Activated effector memory CD4-positive, alpha-beta T cell treated with anti-CD3 and anti-CD28 coated beads, Interleukin-2, amount 50 U/mL, for 16 hours (primary cell): ENCODE data around the gene RPS21.

Source experiments
- DNase-seq: peaks from one replicate; pipeline ENCODE4 v3.0.0-alpha.2; 2020

The RPS21 gene

DNA sequence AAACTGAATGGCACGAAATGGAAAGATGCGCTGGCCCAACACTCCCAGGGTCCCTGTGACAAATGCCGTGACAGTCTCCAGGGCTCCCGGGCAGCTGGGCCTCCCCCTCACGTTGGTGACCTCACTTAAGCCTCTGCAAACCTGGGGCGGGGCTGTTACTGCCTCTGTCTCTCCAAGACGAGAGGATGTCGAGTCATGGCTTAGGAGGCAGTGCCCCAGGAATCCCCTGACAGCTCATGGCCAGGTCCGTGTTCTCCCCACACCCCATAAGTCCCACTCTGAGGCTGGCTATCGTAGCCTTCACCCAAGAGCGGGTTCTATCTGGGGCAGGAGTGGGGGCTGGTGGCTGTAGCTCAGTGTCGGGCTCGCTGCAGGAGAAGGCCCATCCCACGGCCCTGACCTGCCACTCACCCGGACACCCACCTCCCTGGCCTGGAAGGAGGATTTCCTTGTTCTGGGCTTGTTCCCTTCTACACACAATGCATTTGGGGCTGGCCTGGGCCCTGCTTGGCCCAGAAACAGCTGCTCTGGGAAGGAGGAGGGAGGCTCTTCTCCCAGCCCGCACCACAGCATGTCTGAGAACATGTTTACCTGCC is 5.6 kb upstream of the RPS21 start:
- DNase-seq, result no peak

DNA sequence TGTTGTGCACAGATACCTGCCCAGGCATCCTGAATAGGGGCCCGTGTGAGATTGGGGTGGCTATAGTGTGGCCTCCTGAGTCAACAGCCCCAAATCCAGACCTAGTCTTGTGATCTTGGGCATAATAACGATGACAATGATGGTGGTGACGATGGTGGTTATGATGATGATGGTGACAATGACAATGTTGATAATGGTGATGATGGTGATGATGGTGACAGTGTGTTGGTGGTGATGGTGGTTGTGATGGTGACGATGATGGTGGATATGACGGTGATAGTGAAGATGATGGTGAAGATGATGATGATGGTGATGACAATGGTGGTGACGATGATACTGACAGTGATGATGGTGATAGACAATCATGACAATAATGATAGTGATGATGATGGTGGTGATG is 5.1 kb upstream of the RPS21 start:
- DNase-seq, result no peak

DNA sequence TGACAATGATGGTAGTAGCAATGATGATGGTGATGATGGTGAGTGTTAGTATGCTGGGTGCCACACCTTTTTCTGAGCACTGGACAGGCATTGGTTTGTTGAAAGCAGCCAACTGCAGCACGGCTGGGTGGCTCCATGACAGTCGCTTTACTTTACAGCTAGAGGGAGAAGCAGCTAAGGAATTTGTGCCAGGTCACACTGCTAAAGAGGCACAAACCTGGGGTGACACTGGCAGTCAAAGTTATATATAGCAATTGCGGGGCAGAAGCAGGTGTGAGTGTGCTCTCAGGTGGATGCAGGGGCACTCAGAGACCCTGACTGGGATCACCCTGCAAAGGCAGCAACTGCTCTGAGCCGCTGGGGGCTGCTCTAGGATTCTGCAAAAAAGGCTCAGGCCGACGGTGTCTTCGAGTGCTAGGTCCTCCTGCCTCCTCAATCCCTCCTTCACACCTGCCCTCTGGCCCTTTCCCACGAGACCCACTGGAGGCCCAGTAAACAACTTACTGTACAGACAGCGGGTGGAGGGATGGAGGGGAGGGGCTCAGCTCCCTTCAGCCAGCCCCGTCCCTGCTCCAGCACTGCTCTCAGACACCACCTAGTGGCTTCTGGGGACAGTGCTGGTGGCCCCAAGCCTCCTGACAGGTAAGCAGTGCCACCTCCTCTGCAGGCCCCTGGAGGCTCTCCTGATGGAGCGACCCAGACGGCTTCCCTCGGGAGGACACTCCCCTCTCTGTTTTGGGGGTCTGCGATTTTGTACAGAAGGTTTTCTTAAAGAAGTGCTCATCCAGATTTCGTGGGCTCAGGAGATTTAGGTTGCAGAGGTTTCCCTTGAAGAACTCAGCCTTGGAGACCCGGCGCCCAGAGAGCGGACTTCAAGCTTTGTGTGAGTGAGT is 4.4 kb upstream of the RPS21 start:
- DNase-seq, result peak; percentile 91

DNA sequence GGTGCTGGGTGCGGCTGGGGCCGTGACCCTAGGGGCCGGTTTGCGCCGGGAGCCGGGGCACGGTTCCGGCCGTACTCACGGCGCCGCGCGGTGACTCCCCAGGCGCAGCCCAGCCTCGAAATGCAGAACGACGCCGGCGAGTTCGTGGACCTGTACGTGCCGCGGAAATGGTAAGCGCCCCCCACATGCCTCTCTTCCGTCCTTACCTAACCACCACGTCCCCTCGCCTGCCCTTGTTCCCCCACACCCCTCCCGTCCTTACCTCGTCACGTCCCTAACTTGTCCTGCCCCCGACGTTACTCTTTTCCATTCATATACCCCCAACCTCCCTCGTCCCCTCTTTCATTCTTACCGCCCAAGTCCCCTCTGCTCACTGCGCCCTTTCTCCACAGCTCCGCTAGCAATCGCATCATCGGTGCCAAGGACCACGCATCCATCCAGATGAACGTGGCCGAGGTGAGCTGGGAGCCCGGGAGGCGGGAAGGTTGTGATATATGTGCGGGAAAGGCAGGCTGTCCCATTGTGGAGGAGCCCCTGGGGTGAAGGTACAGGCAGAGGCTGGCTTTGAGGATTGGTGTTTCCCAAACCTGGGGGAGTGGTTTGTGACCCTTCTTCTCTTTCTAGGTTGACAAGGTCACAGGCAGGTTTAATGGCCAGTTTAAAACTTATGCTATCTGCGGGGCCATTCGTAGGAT is 463 bp downstream of the RPS21 start:
- no peak for DNase-seq

DNA sequence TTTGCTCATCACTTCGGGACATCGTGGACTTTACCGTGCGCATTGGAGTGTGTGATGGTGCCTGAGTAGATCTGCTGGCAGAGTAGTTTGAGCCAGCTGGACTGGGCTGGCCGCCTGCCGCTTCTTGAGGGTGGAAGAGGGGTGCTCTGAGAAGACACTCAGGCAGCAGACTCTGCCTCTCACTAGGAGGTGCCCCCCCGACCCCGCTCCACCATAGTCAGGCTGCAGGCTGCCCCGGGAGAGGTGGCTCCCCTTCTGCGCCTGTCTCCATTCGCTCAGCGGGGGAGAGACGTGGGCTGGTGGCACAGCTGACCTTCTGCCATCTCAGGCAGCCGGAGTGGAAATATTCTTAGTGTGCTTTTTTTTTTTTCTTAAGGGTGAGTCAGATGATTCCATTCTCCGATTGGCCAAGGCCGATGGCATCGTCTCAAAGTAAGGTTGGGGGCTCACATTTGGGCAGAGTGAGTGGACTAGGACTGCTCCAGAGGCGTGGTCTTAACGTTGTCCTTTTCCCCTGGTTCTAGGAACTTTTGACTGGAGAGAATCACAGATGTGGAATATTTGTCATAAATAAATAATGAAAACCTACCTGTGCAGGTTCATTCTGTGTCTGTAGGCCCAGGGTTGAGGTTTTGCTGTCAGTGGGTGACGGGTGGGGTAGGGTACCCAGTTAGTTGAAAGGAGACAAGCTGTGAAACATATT is 1.2 kb downstream of the RPS21 start:
- no peak for DNase-seq

DNA sequence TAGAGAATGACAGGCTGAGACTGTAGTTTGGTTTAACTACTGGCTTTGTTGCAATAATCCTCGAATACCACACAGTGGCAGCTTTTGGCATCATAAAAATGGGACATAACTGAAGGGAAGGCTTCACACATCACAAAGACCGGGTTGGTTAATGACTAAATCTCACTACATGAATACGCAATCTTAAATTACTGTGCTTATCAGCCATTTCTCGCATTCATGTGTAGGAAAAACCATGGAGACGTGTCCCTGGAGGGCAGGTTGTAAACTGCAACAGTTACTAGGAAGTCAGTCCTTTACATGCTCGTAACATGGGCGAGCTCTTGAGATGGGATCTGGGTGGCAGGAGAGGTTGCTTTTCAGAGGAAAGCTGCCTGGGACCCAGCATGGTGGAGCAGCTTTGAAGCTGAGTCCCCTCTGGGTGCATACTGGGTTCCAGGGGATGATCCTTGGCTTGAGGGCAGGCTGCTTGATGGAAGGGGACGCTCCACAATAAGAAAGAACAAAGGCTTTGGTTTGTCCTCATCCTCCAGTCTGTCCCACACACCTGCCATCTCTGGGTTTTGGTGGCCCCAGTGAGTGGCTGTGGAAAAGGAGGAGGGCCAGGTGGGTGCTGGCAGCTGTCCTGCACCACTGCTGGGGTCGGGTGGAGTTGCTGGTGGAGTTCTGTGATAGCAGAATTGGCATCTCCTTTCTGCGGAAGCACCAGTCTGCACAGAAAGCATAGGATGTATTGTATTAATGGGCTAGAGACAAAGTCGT is 2.1 kb downstream of the RPS21 start:
- DNase-seq, result no peak

DNA sequence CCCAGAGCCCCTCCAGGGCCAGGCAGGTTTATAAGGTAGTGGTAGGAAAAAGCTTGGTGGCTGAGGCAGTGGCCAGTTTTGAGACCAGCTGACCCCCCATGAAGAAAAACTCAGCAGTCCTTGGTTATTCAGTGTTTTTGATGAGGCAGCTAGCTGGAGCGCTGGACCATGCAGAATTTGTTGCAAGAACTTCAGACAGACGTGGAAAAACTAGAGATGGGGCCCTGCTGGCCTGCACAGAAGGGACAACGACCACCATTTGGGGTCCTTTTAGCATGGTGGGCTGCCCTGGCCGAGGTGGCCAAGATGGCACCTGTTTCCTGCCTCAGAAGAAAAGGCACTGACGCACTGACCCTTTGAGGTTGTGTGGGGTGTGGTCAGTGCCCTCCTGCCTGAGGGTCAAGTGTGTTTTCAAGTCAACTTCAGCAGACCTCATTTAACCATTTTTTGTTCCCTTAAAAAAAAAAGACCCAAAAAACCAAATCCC is 2.7 kb downstream of the RPS21 start:
- DNase-seq, result no peak

DNA sequence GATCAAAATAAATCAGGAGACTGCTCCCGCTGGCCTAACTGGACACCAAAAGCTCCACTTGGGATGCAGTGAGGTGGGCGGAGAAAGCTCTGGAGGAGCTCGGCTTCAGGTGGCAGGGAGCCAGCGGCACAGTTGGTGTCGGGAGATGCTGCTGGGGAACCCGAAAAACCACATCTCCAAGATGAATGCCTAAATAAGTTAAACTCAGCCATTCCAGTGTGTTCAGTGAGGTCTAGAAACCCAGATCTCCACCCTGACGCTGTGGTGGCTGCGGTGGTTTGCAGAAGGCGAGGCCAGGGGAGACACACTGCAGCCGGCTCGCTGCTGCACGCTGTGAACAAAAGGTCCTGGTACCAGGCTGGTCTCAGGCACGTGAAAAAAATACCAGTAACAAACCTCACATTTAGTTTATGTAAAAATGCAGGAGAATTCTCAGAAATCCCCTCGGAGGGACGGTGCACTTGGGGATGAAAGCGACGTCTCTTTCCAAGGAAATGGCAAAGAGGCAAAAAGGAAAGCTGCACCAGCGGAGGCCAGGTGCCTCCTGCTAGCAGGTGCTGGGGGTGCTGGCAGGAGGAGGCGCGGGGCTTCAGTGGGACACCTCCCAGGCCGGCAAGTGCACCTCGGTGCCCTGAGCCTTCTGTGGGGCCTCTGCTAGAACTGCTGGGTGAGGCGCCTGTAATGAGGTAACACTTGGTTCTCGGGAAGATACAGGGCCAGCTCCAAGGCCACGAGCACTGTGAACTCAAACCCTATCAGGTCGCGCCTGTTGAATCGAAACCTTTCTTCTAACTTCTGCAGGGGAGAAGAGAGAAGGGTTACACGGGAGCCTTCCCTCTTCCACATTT is 3.6 kb downstream of the RPS21 start:
- DNase-seq, result no peak

DNA sequence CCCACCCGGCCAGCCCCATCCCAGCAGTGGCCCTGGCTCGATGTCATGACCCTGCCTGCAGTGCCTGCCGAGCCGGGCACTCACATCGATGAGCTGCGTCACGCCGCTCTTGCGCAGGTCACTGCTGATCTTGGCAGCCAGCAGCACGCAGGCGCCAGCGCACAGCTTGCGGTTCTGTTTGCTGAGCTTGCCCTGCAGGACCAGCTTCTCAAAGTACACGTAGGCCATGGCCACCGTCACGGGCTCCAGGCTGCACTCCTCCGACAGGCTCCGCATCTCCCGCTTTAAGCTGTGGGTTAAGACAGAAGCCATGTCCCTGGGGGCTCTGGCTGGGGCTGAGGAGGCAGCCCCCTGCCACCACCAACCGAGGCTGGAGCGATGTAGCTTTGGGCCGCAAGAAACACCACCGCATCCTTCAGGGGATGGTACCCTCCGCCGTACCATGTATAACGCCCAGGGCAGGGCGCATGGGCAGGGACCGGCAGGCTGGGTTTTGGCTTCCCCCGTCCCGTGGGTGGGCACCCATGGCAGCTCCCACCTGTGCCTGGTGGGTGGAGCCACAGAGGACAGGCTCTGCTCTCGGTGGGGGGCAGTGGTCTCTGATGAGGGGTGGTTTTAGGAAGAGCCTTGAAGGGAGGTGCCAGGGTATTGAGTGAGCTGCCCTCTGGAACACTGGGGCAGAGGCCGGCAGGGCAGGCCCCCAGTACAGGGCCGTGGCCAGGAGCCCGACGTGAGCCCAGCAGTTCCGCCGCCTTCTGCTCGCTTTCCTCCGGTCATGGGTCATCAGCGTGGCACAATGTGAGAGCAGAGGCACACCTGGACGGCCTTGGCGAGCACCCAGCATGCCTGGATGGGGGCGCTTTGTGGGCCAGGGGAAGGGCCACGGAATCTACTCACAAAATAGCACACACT is 4.5 kb downstream of the RPS21 start:
- DNase-seq, result no peak

DNA sequence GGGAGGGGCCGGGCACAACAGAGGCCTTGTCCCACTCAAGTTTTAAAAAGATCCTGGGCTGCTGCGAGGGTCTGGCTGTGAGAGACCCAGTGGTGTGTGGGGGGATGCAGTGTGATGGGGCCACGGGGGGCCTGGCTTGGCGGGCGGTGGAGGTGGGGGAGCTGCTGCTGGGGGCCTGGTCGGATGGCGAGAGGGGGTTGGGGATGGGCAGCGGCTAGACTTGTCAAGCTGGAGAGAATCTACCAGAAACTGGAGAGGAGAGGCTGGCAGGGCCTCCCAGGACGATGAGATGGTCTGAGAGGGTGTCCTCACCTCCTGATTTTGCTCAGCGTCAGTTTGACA is 5.1 kb downstream of the RPS21 start:
- no peak for DNase-seq

DNA sequence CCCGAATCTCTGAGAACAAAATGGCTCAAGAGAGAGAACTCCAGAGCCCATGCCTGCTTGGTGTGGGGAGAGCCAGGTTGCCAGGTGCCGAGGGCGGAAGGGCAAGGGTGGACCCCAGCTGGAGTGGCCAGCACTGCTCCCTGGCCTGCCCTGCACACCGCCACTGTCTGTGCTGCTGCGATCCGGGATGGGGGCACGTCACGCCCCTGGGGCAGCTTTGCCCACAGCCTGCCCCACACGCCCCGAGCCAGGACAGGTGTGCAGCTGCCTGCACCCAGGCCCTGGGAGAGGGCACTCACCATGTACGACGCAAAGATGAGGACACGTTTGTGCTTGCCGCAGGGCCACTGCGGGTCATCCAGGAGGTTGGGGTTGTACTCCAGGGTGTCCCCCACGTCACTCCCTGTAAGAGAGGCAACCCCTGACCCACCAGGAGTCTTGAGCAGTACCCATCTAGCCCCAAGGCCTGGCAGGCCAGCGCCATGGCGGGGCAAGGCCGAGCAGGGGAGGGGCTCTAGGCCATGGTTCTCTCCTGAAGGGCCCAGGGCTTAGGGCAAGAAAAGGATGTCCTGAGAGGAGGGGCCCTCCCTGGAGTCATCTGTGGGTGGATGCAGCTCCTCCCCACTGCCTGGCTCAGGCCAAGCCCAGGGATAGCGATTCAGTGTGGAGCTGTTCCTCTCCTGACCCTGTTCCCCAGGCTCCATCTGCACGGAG is 5.9 kb downstream of the RPS21 start:
- no peak for DNase-seq

DNA sequence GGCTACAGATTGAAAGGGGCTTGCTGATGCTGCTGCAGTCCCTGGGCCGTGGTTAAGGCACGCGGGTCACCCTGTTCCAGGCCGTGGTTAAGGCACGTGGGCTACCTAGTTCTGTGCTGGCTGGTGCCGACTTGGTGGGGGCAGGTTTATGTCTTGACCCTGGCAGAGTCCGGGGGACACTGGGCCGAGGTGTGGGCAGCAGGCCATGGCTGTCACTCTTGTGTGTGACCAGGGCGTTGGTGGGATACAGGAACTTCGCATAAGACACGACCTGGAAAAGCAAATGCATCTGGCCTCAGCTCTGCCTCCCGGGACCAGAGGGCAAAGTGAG is 6.4 kb downstream of the RPS21 start:
- DNase-seq, result no peak

DNA sequence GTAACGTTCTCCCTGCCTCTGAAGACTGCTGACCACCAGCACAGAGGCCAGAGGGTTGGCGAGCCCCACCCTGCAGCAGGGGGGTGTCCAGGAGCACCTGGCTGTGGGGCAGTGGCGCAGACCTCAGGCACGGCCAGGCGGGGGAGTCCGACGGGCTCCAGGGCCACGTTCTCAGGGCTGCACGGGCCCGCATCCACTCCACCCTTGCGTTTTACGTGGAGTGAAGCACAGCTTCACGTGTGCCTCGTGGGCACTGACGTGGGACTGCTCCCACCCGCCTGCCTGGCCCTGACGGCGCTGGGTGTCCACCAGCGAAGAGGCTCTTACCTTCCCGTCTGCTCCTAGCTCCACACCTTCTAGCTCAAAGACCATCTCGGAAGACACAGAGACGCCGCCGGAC is 6.9 kb downstream of the RPS21 start:
- no peak for DNase-seq

DNA sequence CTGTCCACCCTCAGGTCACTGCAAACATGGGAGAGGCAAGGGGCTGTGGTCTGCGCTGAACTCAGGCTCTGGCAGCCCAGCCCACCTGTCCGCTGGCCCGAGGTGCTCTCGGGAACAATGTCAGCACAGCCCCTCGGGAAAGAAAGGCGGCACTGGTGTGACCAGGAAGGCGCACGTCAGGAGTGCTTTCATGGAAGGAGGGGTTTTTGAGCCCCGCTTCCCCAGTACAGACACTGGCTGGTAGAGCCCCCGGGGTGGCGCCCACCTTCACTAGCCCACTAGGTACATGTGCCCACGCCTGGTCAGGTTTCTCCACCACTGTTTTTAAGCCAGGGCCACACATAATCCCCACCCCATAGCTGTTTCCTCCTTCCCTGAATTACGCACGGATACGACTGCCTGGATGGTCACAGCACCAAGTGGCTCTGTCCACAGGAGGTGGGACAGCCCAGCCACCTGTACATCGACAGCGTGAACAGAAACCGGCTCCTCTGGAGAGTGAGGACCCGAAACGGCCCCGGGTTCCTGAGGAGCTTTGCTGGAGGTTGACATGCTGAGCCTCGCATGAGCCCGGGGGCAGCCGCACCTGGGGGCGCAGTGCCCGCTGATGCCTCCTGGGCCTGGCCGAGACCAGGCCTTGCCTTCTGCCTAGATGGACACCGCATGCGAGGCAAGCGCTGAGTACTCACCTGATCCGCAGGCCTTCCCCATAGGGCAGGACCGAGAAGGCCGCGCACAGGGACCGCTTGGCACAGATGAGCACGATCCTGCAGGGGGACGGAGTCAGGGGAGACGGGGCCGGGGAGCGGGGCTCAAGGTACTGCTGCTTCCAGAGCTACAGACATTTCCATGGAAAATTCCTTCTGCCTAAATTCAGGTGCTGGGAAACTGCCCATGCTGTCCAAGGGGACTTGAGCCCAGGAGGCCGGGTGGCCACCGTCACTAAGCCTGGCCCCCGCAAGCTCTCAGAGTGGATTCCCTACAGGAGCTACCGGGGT is 7.6 kb downstream of the RPS21 start:
- no peak for DNase-seq

DNA sequence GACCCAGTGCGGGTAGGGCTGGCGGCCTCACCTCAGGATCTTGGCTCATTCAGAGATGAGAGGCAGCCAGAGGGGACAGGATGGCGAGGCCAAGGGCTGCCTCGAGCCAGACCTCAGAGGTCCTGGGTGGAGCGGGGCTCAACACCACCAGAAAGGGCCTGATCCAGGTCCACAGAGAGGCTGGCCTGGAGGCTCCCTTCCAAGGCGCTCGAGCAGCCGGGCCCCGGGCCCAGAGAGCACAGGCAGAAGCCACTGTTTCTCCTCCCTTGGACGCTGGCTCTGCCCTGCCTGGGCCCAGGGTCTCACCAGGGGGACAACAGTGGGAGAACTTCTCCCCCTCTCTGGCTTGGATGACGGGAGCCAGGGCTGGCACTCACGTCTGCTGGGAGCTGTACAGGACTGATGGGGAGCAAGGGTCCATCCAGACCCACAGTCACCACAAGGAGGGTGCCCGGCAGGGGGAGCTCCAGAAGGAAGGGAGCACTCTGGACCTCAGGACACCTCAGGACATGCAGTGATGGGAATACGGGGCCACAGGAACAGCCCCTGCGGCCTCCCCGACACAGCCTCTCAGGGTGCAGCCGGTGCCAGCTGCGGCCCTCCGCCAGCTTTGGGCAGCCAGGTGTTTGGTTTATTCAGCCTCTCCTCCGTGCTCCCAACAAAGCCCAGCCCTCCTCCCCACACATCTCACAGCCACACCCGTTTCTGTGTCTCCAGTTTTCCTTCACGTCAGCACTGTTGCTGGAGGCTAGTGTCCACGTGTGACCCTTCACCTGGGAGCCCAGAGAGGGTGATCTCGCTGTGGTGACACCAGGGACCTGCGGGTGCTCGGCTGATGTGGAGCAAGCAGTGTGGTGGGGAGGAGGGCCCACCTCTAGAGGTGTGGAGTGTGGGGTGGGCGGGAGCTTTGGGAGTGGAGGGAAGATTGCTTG is 8.7 kb downstream of the RPS21 start:
- no peak for DNase-seq

DNA sequence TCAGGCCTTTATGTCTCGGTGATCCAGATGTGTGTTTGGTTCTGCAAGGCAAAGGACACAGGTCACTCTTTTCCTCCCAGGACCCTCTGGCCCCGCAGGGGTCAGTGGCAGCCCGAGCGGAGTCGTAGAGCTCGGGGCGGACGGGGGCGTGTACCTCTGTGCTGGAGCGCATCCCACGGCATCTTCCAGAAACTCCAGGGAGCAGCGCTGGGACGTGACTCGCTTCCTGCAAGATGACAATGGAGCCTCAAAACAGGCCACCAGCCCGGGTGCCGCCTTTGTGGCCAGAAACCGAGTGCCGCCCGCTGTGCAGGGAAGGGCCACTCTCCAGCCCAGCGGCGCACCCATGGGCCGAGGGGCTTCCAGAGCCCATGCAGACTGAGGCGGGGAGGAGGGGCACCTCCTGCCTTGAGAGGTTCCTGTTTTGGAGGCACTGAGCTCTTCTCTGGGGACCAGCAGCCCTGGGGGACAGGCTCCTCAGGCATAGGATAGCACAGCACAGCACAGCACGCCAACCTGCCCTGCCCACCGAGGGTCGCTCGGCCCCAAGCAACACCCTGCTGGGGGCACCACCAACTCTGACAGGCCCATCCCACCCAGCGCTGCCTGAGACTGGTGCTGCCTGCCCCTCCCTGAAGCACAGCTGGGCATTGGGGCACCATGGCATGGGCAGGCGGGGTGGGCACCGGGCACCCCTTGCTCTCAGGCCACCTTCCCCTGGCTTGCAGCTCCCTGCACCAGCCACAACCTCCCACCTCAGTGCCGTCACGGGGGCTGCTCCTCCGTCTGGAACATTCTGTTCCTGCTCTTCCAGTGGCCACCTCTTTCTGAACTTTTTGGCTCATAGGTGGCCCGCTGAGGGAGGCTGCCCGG is 9.7 kb downstream of the RPS21 start:
- DNase-seq, result no peak
